Measurements from ENCODE around the gene POLR1A. TPM values are rescaled to one million over a fixed set of nuclear protein-coding genes. Genes with fewer than 3 reads are reported as not detected.

The POLR1A gene
- total RNA-seq, 4 donors from 2014 or later: 17.5 to 56.3 (median 24.6) TPM

DNA sequence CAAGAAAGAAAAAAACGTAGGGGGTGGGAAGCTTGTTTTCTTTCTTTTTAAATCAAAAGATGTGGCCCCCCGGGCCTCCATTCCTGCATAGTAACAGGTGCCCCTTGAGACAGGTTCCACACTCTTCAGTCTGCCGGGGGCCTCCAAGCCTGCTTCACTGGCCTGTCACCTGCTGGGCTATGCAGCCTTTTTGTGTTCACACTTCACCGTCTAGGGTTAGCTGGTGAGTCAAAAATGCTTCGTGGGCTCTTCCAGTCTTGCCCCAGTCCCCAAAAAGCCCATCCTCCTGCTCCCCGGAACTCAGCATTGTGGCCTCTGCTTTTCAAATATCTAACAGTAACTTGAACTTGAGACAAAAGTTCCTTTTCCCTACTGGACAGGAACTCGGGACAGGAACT, 67.9 kb downstream of the POLR1A start:
- ATAC-seq (ENCODE audit: low FRiP score) (no peak), DNase-seq (ENCODE audit: low spot score) (peak; percentile 23)
- TF ChIP-seq, protein P1, sequence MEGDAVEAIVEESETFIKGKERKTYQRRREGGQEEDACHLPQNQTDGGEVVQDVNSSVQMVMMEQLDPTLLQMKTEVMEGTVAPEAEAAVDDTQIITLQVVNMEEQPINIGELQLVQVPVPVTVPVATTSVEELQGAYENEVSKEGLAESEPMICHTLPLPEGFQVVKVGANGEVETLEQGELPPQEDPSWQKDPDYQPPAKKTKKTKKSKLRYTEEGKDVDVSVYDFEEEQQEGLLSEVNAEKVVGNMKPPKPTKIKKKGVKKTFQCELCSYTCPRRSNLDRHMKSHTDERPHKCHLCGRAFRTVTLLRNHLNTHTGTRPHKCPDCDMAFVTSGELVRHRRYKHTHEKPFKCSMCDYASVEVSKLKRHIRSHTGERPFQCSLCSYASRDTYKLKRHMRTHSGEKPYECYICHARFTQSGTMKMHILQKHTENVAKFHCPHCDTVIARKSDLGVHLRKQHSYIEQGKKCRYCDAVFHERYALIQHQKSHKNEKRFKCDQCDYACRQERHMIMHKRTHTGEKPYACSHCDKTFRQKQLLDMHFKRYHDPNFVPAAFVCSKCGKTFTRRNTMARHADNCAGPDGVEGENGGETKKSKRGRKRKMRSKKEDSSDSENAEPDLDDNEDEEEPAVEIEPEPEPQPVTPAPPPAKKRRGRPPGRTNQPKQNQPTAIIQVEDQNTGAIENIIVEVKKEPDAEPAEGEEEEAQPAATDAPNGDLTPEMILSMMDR (IDR thresholded peaks at IDR 0.05): no peak

DNA sequence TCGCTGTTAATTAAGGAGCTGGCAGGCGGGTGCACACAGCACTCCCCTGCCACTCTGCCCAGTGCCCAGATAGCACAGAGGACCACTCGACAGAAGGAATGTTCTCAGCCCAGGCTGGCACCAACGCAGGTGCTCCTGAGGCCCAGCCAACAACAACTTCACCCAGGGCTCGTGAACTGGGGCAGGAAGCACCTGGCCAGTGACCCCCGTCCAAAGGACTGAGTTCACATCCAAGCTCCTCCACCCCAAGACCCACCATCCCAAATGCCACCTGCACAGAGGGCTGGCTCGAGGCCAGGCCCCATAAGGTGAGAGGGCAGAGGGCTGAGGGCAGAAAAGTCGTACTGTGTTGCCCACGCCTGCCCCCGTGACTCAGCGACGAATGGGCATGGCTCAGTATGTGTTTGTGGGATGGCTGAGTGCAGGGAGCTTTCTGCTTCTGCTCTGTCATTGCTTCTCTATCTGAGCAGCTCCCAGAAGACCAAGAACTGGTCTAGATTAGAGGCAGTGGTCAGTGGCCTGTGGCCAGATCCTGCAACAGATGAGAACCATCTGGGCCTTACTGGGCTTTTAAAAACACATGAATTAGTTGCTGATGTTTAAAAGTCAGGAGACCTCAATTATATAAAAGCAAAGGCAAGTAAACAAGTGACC, 68.4 kb downstream of the POLR1A start:
- TF ChIP-seq, protein P1 (IDR thresholded peaks at IDR 0.05): no peak
- DNase-seq (ENCODE audit: low spot score): peak; percentile 42
- peak; percentile 55 for ATAC-seq (ENCODE audit: low FRiP score)

DNA sequence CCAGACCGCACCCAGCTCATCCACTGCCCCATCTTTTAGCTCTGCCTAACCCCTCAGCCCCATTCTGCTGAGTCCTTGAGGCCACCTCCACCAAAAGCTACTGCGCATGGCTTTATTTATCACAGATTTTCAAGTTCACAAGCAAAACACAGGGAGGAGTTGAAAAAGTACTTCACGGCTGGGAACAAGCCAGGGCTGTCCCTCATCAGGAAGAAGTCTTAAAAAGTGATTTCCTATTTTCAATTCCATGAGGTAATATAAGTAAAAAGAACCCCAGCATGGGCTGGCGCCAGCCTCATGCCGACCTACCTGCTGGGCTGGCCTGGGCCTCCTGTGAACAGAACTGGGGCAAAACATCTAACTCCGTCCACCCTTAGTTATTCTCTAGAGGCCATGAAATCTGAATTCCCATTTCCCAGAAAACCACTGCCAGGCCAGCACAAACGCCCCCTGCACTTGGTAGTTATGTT, 69.0 kb downstream of the POLR1A start:
- no peak for ATAC-seq (ENCODE audit: low FRiP score)
- TF ChIP-seq, protein P1 (IDR thresholded peaks at IDR 0.05): no peak
- no peak for DNase-seq (ENCODE audit: low spot score)

DNA sequence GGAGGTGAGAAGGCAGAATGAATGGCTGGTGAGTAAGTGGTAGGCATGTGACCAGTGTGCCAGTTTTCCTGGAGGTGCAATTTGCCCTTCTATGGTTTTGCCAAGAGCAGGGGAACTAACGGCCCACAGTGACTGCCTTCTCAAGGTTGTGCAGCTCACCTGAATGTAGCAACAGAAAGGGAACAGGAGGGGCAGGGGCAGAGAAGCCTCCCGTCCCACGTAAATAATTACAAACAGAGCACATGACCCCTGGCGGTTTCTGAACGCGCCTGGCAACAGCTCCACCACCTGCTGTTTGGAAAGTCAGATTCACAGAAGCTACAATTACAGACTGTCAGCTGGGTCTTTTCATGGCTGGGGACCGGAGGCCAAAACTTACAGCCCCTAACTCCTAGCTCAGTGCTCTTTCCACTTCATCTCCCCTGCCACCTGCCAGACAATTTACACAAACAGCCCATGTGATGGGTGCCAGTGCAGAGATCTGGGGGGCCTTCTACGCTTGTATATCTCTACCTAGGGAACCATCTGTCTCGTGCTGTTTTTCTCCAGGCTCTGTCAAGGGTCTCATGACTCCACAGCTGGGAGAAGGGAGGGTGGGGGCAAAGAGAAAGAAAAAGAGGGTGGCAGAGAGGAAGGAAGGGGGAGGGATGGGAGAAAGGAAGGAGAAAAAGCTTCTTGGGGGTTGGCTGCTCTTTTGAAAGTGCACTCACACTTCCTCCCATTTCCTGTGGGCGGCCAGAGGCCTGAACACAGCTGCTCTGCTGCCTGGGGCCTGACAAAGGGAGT, 69.6 kb downstream of the POLR1A start:
- DNase-seq (ENCODE audit: low spot score): no peak
- TF ChIP-seq, protein P1 (IDR thresholded peaks at IDR 0.05): no peak
- ATAC-seq (ENCODE audit: low FRiP score): peak; percentile 63

DNA sequence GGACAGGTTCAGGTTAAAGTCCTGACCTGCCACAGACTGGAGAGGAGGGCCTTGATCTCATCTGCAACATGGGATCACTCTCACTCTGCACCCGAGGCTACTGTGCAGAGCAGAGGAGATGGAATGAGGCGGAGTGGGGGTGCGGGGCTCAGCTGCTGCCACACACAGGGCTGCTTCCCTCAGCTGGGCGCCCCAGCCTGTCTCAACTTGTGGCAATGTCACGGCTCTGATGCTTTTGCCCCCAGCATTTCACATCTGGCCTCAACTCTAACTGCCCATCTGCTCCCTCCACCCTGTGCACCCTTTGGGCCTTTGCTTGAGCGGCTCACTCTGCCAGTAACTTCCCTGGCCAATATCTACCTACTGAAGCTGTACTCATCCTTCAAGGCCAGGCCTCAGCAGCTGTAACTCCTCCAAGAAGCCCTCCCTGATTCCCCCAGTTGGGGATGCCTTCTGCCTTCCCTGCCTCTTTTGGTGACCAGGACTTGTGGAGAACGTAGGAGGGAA, 70.3 kb downstream of the POLR1A start:
- TF ChIP-seq, protein P1 (IDR thresholded peaks at IDR 0.05): no peak
- ATAC-seq (ENCODE audit: low FRiP score) (no peak), DNase-seq (ENCODE audit: low spot score) (no peak)

DNA sequence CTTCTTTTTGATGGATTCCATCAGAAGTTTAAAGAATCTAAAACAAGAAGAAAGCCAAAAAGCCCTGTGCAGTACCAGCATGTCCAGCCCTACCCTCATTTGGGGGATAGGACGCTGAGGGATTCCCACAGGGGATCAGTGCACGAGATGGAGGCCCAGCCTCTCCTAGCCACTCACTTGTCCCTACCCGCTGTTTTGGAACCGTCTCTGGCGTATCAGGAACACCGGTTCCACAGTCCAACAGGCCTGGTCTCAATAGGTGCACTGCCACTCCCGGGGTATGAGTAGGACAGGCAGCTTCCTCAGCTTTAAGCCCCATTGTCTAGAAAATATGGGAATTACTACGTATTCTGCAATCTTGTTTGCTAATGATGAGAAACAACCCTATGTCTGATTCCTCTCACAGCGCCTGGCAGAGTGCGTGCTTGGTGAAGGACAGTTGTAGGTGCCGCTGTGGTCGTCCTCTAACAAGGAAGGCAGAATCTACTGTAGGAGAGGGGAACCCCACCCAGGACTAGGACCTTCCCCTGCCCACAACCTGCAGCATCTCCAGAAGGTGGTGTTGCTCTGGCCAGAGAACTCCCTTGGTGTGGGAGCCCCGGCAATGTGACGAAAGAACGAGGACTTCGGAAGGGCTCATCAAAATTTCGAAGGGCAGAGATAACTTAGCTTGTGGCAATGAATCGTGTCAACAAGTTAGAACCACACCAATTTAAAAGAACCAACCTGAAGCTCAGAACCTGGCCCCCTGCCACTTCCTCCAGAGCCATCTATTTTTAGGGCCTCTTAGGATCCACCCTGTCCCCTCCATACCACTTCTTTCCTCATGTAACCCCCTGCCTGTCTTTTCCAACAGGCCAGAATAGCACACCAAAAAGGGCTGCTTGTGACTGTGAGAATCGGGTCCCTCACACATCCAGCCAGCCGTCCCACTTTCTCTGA, 71.7 kb downstream of the POLR1A start:
- TF ChIP-seq, protein P1 (IDR thresholded peaks at IDR 0.05): no peak
- DNase-seq (ENCODE audit: low spot score) (no peak), ATAC-seq (ENCODE audit: low FRiP score) (no peak)

Measured in omental fat pad (tissue), 4 donors.